T-helper 1 cell treated with Interleukin-12 subunit alpha and Interleukin-12 subunit beta and Interleukin-4 antibody, amounts not matched to agents 30 μg/mL and 1 μg/mL, for 36 hours (primary cell): Measurements from ENCODE around the gene ZFR2.

Source experiments
- H3K27ac Mint-ChIP-seq: one replicate; pipeline ENCODE4 v1.8.0; 2021; ENCODE audit warnings: mild to moderate bottlenecking, mixed read lengths
- H3K27me3 Mint-ChIP-seq: one replicate; pipeline ENCODE4 v1.8.0; 2021; ENCODE audit warnings: low read depth, mixed read lengths
- H3K36me3 Mint-ChIP-seq: one replicate; pipeline ENCODE4 v1.8.0; 2021; ENCODE audit warnings: low read depth, mixed read lengths
- H3K4me1 Mint-ChIP-seq: one replicate; pipeline ENCODE4 v1.8.0; 2021; ENCODE audit warnings: low read depth, mixed read lengths
- H3K4me3 Mint-ChIP-seq: one replicate; pipeline ENCODE4 v1.8.0; 2021; ENCODE audit warnings: mild to moderate bottlenecking, moderate library complexity, mixed read lengths
- H3K9me3 Mint-ChIP-seq: one replicate; pipeline ENCODE4 v1.8.0; 2021; ENCODE audit warnings: mixed read lengths

Gene ZFR2

GRCh38 chr19:3857449-3858003 is 11.3 kb downstream of the ZFR2 start:
- no peak overlapping the region for H3K4me3 Mint-ChIP-seq
- no peaks in the 10 kb centered on the region for H3K36me3 Mint-ChIP-seq
- no peaks in the 10 kb centered on the region for H3K27me3 Mint-ChIP-seq
- peaks cover 5% of the 10 kb centered on the region for H3K9me3 Mint-ChIP-seq
- no peaks in the 10 kb centered on the region for H3K4me1 Mint-ChIP-seq
- H3K27ac Mint-ChIP-seq: no peak overlapping the region

- H3K4me1 Mint-ChIP-seq: no peaks in the 10 kb centered on the region
- H3K4me3 Mint-ChIP-seq: no peak overlapping the region
- no peak overlapping the region for H3K27ac Mint-ChIP-seq
- peaks cover 20% of the 10 kb centered on the region for H3K9me3 Mint-ChIP-seq
- H3K36me3 Mint-ChIP-seq: peaks cover 2% of the 10 kb centered on the region
- H3K27me3 Mint-ChIP-seq: no peaks in the 10 kb centered on the region
These were observed 13.5 kb downstream of the ZFR2 start for GRCh38 chr19:3855320-3855719.

- no peaks in the 10 kb centered on the region for H3K4me1 Mint-ChIP-seq
- H3K4me3 Mint-ChIP-seq: no peak overlapping the region
- peaks cover 2% of the 10 kb centered on the region for H3K36me3 Mint-ChIP-seq
- no peaks in the 10 kb centered on the region for H3K27me3 Mint-ChIP-seq
- peaks cover 20% of the 10 kb centered on the region for H3K9me3 Mint-ChIP-seq
- no peak overlapping the region for H3K27ac Mint-ChIP-seq
These were observed 16.1 kb downstream of the ZFR2 start for GRCh38 chr19:3852614-3853254.

- no peak overlapping the region for H3K27ac Mint-ChIP-seq
- H3K36me3 Mint-ChIP-seq: peaks cover 2% of the 10 kb centered on the region
- H3K27me3 Mint-ChIP-seq: no peaks in the 10 kb centered on the region
- H3K4me1 Mint-ChIP-seq: no peaks in the 10 kb centered on the region
- H3K4me3 Mint-ChIP-seq: no peak overlapping the region
- peaks cover 23% of the 10 kb centered on the region for H3K9me3 Mint-ChIP-seq
These were observed 16.7 kb downstream of the ZFR2 start for GRCh38 chr19:3852177-3852511.

GRCh38 chr19:3851254-3852176 is 17.3 kb downstream of the ZFR2 start:
- peaks cover 23% of the 10 kb centered on the region for H3K9me3 Mint-ChIP-seq
- no peaks in the 10 kb centered on the region for H3K4me1 Mint-ChIP-seq
- no peaks in the 10 kb centered on the region for H3K27me3 Mint-ChIP-seq
- peaks cover 2% of the 10 kb centered on the region for H3K36me3 Mint-ChIP-seq
- H3K4me3 Mint-ChIP-seq: no peak overlapping the region
- H3K27ac Mint-ChIP-seq: no peak overlapping the region

GRCh38 chr19:3850320-3850972 is 18.4 kb downstream of the ZFR2 start:
- Mint-ChIP-seq H3K9me3 (peaks cover 23% of the 10 kb centered on the region), H3K4me1 (no peaks in the 10 kb centered on the region), H3K27me3 (no peaks in the 10 kb centered on the region), H3K27ac (no peak overlapping the region), H3K4me3 (no peak overlapping the region), H3K36me3 (peaks cover 2% of the 10 kb centered on the region)

DNA sequence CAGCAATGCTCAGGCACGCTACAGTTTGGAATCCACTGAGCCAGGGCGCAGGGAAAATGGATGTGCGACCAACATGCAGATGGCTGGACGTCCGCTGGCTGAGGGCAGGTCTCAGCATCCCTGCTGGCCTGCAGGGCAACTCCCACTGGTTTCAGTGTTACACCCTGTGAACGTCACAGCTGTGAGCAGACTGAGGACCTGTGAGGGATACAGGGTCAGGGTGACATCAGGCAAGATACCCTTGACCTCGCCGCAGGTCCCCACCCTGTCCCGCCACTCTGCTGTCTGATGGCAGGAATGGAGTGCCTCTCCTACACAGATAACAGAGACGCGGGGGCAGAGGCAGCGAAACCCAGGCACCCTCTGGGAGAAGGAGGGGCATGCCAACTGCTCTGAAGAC is 19.1 kb downstream of the ZFR2 start:
- H3K36me3 Mint-ChIP-seq: peaks cover 2% of the 10 kb centered on the region
- no peaks in the 10 kb centered on the region for H3K4me1 Mint-ChIP-seq
- H3K27ac Mint-ChIP-seq: no peak overlapping the region
- H3K4me3 Mint-ChIP-seq: no peak overlapping the region
- no peaks in the 10 kb centered on the region for H3K27me3 Mint-ChIP-seq
- H3K9me3 Mint-ChIP-seq: peaks cover 23% of the 10 kb centered on the region

DNA sequence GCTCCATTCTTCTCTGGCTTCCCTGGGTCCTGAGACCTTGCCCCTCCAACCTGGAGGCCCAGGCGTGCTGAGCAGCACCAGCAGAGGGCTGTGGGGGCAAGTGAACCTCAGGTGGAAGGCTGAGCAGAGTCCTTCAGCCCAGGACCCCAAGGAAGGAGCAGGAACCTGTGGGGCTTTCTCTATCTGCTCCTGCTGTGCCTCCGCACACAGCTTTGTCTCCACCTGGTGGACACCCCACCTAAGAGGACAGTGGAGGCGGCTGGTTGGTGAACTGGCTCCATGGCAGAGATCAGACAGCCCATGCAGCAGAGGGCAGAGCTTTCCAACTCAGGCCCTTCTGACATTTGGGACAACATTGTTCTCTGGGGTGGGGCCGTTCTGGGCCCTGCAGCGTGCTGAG is 19.7 kb downstream of the ZFR2 start:
- Mint-ChIP-seq H3K9me3 (peaks cover 20% of the 10 kb centered on the region), H3K27me3 (no peaks in the 10 kb centered on the region), H3K4me3 (no peak overlapping the region), H3K27ac (no peak overlapping the region), H3K36me3 (peaks cover 2% of the 10 kb centered on the region), H3K4me1 (no peaks in the 10 kb centered on the region)

GRCh38 chr19:3844596-3844995 is 24.2 kb downstream of the ZFR2 start:
- no peaks in the 10 kb centered on the region for H3K36me3 Mint-ChIP-seq
- H3K4me3 Mint-ChIP-seq: no peak overlapping the region
- H3K27ac Mint-ChIP-seq: no peak overlapping the region
- H3K4me1 Mint-ChIP-seq: no peaks in the 10 kb centered on the region
- no peaks in the 10 kb centered on the region for H3K27me3 Mint-ChIP-seq
- peaks cover 7% of the 10 kb centered on the region for H3K9me3 Mint-ChIP-seq

DNA sequence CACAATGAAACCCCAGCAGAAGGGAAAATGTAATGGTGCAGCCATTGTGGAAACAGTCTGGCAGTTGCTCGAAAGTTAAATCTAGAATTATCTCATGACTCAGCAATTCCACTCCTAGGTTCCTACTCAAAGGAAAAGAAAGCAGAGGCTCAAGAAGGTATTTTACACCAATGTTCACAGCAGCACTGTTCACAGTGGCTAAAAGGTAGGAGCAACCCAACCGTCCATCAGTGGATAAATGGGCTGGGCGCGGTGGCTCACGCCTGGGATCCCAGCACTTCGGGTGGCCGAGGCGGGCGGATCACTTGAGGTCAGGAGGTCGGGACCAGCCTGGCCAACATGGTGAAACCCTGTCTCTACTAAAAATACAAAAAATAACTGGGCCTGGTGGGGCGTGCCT is 25.9 kb downstream of the ZFR2 start:
- Mint-ChIP-seq H3K27me3 (no peaks in the 10 kb centered on the region), H3K4me3 (no peak overlapping the region), H3K36me3 (no peaks in the 10 kb centered on the region), H3K9me3 (peaks cover 20% of the 10 kb centered on the region), H3K27ac (no peak overlapping the region), H3K4me1 (no peaks in the 10 kb centered on the region)

- Mint-ChIP-seq H3K4me3 (no peak overlapping the region), H3K27ac (no peak overlapping the region), H3K36me3 (no peaks in the 10 kb centered on the region), H3K27me3 (no peaks in the 10 kb centered on the region), H3K9me3 (peaks cover 22% of the 10 kb centered on the region), H3K4me1 (no peaks in the 10 kb centered on the region)
These were observed 28.0 kb downstream of the ZFR2 start for GRCh38 chr19:3840804-3841203.

- Mint-ChIP-seq H3K9me3 (peaks cover 22% of the 10 kb centered on the region), H3K36me3 (no peaks in the 10 kb centered on the region), H3K4me1 (no peaks in the 10 kb centered on the region), H3K27ac (no peak overlapping the region), H3K4me3 (no peak overlapping the region), H3K27me3 (no peaks in the 10 kb centered on the region)
These were observed 28.9 kb downstream of the ZFR2 start for GRCh38 chr19:3839941-3840340.

- no peaks in the 10 kb centered on the region for H3K4me1 Mint-ChIP-seq
- peaks cover 22% of the 10 kb centered on the region for H3K9me3 Mint-ChIP-seq
- no peak overlapping the region for H3K4me3 Mint-ChIP-seq
- no peaks in the 10 kb centered on the region for H3K36me3 Mint-ChIP-seq
- no peaks in the 10 kb centered on the region for H3K27me3 Mint-ChIP-seq
- H3K27ac Mint-ChIP-seq: no peak overlapping the region
These were observed 30.2 kb downstream of the ZFR2 start for GRCh38 chr19:3838661-3839060.

GRCh38 chr19:3837922-3838321 is 30.9 kb downstream of the ZFR2 start:
- Mint-ChIP-seq H3K4me1 (no peaks in the 10 kb centered on the region), H3K4me3 (no peak overlapping the region), H3K27me3 (no peaks in the 10 kb centered on the region), H3K9me3 (peaks cover 22% of the 10 kb centered on the region), H3K27ac (no peak overlapping the region), H3K36me3 (no peaks in the 10 kb centered on the region)

- no peak overlapping the region for H3K4me3 Mint-ChIP-seq
- no peaks in the 10 kb centered on the region for H3K4me1 Mint-ChIP-seq
- H3K36me3 Mint-ChIP-seq: no peaks in the 10 kb centered on the region
- no peaks in the 10 kb centered on the region for H3K27me3 Mint-ChIP-seq
- peaks cover 22% of the 10 kb centered on the region for H3K9me3 Mint-ChIP-seq
- no peak overlapping the region for H3K27ac Mint-ChIP-seq
These were observed 31.5 kb downstream of the ZFR2 start for GRCh38 chr19:3837332-3837731.
